ENCODE data around the gene DNAH1.

Gene DNAH1

GRCh38 chr3:52361454-52361853 lies 45.3 kb downstream of the DNAH1 start:
- no peak for DNase-seq

- no peak for DNase-seq
Measured at GRCh38 chr3:52361898-52362297, 45.8 kb downstream of the DNAH1 start.

GRCh38 chr3:52364322-52365035 lies 48.4 kb downstream of the DNAH1 start:
- DNase-seq, result no peak

- no peak for DNase-seq
Measured at GRCh38 chr3:52366527-52366926, 50.4 kb downstream of the DNAH1 start.

- no peak for DNase-seq
Measured at GRCh38 chr3:52367891-52368880, 52.1 kb downstream of the DNAH1 start.

GRCh38 chr3:52370531-52370930 lies 54.4 kb downstream of the DNAH1 start:
- no peak for DNase-seq

GRCh38 chr3:52372822-52373504 lies 56.8 kb downstream of the DNAH1 start:
- DNase-seq, result no peak

GRCh38 chr3:52373676-52374075 lies 57.6 kb downstream of the DNAH1 start:
- no peak for DNase-seq

GRCh38 chr3:52374173-52374572 lies 58.1 kb downstream of the DNAH1 start:
- no peak for DNase-seq

- DNase-seq, result no peak
Measured at GRCh38 chr3:52379610-52380009, 63.5 kb downstream of the DNAH1 start.

GRCh38 chr3:52380023-52380422 lies 63.9 kb downstream of the DNAH1 start:
- DNase-seq, result no peak

GRCh38 chr3:52381623-52382022 lies 65.5 kb downstream of the DNAH1 start:
- no peak for DNase-seq

- DNase-seq, result no peak
Measured at GRCh38 chr3:52383446-52383845, 67.3 kb downstream of the DNAH1 start.

GRCh38 chr3:52384019-52384761 lies 68.1 kb downstream of the DNAH1 start:
- no peak for DNase-seq

- peak; percentile 41 to 54 for DNase-seq
Measured at GRCh38 chr3:52385157-52385556, 69.0 kb downstream of the DNAH1 start.

GRCh38 chr3:52387481-52387880 lies 71.4 kb downstream of the DNAH1 start:
- DNase-seq, result no peak

- DNase-seq, result no peak
Measured at GRCh38 chr3:52388348-52388821, 72.3 kb downstream of the DNAH1 start.

- DNase-seq, result no peak
Measured at GRCh38 chr3:52388933-52389332, 72.8 kb downstream of the DNAH1 start.

- no peak for DNase-seq
Measured at GRCh38 chr3:52391096-52391495, 75.0 kb downstream of the DNAH1 start.

GRCh38 chr3:52392216-52392930 lies 76.3 kb downstream of the DNAH1 start:
- no peak for DNase-seq

- DNase-seq, result no peak
Measured at GRCh38 chr3:52393131-52393807, 77.2 kb downstream of the DNAH1 start.
